T-helper 1 cell treated with Interleukin-12 subunit alpha and Interleukin-12 subunit beta and Interleukin-4 antibody, amounts not matched to agents 30 ng/mL and 1 ng/mL, for 36 hours (primary cell): ENCODE data around the gene KRTAP13-4. TPM values are rescaled to one million over a fixed set of nuclear protein-coding genes. Genes with fewer than 3 reads are reported as not detected.

ENCODE experiments used
- intact Hi-C: fragments of 100-400 bp; cut with micrococcal nuclease; formaldehyde crosslinking; loops from one replicate; pipeline ENCODE4 v1.15.1; 2024
- total RNA-seq: library from RNA; stranded (reverse); gene quantifications from 2 replicates; pipeline ENCODE4 v1.2.3, GENCODE V29; 2022

KRTAP13-4 gene, protein sequence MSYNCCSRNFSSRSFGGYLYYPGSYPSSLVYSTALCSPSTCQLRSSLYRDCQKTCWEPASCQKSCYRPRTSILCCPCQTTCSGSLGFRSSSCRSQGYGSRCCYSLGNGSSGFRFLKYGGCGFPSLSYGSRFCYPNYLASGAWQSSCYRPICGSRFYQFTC
- not detected in 2 replicates for total RNA-seq

DNA sequence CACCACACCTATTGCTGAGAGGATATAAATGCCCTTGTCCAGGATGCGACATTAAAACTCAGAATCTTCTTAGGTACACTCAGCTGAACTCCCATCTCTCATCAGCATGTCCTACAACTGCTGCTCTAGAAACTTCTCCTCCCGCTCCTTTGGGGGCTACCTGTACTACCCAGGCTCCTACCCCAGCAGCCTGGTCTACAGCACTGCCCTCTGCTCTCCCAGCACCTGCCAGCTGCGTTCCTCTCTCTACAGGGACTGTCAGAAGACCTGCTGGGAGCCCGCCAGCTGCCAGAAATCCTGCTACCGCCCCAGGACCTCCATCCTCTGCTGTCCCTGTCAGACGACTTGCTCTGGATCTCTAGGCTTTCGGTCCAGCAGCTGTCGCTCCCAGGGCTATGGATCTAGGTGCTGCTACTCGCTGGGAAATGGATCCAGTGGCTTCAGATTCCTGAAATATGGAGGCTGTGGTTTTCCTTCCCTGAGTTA, at the start of gene KRTAP13-4:
TSS of gene KRTAP13-4 (plus strand) at position 51 of the 486 bp plus-strand sequence. CDS start at position 107, 56 bp downstream.
- intact Hi-C loops, result loop anchor here (10.0 kb wide), 1 partner anchor 655 kb away; no protein-coding TSS in a partner anchor

DNA sequence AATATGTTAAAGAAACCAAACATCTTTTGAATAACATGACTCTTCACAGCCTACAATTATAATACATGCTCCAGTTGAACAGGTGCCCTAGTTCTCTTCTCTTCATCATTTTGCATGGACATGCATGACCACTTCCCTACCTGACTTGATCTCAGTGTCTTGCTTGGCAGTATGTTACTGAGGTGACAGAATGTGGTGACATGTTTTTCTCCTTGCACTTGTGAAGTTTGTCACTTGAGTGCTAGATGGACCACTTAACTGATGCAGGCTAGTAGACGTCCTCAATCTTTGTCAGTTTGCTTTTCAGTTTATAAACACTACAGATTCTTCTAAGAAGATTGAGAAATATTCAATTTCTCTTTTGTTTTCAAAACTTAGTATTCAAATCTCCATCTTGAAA, 47.8 kb upstream of the KRTAP13-4 start:
- intact Hi-C loops, result no loop called here

DNA sequence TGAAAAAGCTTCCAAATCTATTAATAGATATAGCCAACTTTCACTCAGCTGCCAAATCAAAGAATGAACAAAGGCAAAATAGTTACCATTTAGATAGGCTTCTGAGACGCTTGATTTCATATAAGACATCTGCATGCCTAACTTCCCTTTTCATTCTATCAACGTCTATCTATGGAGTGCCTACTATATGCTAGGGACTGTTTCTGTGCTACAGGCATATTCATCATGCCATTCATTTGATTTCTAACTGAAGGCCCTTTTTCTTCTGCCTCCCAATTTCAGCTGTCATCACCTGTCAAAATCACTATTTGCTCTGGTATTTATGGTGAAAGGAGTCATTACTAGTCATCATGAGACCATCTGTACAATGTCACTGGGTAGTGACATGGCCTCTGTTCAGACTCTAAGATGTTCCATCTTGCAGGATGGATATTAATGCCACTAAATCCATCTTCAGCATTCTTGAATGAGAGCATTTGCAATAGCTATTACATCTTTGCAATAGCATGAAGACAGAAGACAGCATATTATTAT, 38.5 kb upstream of the KRTAP13-4 start:
- intact Hi-C loops, result no loop called here

DNA sequence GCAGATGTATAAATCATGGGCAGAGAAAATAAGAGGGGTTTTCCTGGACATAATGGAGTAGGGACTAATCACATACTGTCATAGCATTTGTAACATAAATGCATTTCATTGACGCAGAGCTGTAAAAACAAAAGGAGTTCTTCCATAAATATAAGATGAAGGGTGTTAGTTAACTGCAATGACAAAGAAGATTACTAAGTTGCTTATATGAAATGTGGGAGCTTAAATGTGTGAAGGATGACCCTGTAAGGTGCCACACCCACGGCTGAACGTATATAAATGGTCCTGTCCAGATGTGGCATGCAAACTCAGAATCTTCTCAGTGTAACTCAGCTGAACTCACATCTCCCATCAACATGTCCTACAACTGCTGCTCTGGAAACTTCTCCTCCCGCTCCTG, 34.3 kb upstream of the KRTAP13-4 start, which contains the start of gene KRTAP13-1:
TSS of gene KRTAP13-1 (plus strand) at position 301 of the 400 bp plus-strand sequence. CDS start at position 357, 56 bp downstream.
- intact Hi-C loops, result no loop called here

DNA sequence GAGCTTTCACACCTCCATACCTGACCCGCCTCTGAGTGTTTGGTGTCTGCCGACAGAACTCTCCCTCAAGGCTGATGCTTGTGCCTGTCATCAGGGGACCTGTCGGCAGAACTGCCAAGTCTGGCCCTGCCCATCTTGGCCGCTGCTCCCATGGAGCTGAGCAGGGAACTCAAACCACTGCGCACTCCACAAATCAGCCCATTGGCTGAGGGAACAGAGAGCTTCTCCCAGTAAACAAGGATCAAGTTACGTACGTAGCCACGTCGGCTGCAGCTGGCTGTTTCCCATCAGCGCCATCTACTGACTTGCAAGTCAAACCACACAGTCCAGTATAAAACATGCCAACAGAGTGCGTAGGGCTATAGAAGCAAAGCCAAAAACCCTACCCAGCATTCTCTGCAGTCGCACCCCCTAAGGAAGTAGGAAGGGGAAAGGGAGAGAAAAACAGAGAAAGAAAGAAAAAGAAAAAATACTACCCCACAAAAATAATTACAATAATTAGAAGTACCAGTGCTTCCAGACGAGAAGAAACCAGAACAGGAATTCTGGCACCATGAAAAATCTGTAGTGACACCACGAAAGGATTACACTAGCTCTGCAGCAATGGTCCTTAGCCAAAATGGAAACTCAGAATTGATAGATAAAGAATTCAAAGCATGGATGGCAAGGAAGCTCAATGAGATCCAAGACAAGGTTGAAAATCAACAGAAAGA, 21.1 kb upstream of the KRTAP13-4 start:
- intact Hi-C loops, result no loop called here

DNA sequence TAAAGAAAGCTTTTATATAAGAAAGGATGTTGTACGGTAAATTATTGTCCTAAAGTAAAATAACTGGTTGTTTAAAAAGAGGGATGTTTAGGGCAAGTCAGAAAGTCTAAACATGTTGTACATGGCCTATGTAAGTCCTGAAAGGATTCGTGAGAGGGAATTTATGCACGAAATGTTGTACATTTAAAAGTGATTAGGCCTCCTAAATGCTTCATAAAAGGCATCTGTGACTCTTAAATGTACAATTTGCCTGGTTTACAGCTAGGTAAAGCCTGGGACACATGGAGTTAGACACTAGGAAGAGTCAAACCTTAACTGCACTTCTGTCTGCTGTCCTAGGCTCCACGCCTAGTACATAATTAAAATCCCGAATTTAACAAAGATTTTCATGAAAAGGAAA, 14.0 kb upstream of the KRTAP13-4 start:
- intact Hi-C loops, result no loop called here

DNA sequence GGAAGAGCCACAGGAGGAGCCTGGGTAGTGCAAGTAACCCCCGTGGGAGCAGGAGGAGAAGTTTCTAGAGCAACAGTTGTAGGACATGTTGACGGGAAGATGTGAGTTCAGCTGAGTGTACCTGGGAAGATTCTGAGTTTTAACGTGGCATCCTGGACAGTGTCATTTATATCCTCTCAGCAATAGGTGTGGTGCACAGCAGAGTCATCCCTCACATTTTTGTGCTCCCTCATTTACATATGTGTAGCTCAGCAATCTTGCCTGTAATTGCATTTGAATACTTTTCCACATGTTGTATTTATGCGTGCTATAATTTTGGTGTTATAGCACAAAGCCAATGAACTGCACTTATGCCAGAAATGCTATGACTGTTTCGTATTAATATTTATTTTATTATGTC, 4.2 kb upstream of the KRTAP13-4 start, which contains the start of gene KRTAP13-3:
TSS of gene KRTAP13-3 (minus strand) at position 101 of the 400 bp plus-strand sequence. CDS start at position 87, 14 bp downstream.
- intact Hi-C loops, result no loop called here

DNA sequence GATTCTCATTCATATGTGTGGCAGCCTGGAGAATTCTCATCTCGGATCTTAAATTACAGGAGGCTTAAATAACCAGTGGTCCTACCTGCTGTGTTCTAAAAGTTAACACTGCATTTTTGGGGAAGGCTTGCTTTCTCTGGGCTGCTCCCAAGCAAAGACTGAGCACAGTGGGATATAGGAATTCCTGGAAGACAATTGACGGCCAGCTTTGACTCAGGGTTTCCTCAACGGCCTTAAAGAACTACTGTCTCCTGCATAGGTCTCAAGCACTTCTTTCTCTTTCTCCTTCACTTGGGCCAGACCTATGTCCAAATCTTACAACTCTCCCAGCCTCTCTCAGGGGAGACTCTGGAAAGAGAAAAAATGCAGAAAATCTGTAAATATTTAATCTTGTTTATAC, 3.3 kb upstream of the KRTAP13-4 start:
- intact Hi-C loops, result no loop called here

DNA sequence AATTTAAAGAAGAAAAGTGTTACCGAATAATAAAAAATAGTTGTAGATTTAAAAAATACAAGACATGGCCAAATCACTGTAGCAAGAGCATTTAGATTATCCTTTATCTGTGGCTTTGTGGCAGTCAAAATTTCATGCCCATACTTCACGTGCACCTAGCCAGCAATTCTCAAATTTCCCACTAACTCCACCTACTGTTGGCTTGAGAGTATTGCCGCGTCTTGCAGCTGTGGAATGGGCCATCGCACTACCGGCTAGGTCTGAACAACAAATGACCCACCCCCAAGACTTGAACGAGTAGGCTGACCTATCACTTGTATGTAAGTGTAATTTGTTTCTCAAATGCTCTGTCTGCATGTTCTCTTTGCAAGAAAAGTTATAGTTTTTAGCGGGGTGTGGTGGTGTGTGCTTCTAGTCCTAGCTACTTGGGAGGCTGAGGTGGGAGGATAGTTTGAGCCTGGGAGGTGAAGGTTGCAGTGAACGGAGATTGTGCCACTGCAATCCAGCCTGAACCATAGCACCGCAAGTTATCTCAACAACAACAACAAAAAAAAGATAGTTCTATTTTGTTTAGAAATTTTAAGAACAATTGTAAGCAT, 4.1 kb downstream of the KRTAP13-4 start:
- intact Hi-C loops, result loop anchor here (10.0 kb wide), 1 partner anchor 651 kb away; no protein-coding TSS in a partner anchor

DNA sequence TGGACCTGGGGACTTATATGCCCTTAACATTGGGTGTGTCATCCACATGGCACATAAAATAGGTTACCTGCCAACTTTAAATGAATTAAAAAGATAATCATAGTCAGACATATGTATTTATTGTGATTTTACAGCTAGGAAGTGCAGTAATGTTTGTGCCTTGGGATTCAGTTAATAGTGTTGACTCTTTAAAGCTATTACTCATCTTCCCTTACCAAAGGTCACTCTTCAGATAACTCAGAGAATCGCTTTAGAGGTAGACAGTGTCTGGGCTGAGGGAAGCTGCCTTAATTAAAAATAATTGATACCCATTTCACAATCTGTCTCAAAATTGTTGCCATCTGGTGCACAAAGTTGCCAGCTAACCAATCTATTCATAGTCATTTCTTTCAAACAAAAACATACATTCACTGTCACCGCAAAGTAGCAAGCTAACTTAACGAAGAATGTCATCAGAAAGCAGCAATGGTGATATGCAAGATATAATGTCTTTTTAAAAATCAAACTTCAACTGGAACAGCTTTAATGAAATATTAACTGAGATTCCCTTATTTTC, 7.1 kb downstream of the KRTAP13-4 start:
- intact Hi-C loops, result loop anchor here (10.0 kb wide), 1 partner anchor 648 kb away; no protein-coding TSS in a partner anchor

DNA sequence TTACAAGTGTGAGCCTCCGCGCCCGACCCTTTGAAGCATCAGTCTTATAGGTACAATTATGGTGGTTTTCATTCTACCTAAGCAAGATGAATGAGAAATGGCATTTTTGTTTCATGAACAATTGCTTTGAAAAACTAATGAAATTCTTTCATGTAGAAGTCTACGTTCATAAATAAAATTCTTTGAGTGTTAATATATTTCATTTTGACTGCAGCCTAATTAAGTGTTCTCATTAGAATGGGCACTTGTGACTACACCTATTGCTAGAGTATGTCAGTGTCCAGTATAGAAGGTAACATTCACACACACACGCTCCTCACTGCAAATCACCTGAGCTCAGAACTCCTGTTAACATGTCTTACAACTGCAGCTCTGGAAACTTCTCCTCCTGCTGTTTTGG, 10.0 kb downstream of the KRTAP13-4 start, which contains the start of gene KRTAP15-1:
TSS of gene KRTAP15-1 (plus strand) at position 301 of the 400 bp plus-strand sequence. CDS start at position 354, 53 bp downstream.
- intact Hi-C loops, result loop anchor here (10.0 kb wide), 1 partner anchor 645 kb away; no protein-coding TSS in a partner anchor

DNA sequence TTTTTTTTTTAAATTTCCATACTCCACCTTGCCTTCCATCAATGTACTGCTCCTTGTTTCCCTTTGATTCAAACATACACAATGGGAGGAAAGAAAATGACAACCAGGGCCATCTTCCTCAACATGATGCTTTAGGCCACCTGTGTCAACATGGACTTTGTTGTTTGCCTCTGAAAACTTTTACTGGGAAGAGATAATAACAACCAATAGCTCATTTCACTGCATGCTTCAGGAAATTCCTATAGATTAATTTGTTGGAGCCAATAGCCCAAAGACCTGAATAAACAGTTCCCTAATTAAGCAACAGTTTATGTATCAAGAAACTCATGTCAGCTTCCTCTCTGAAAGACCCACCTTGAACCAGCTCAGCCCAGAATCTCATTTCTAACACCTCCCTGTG, 13.2 kb downstream of the KRTAP13-4 start:
- intact Hi-C loops, result no loop called here

DNA sequence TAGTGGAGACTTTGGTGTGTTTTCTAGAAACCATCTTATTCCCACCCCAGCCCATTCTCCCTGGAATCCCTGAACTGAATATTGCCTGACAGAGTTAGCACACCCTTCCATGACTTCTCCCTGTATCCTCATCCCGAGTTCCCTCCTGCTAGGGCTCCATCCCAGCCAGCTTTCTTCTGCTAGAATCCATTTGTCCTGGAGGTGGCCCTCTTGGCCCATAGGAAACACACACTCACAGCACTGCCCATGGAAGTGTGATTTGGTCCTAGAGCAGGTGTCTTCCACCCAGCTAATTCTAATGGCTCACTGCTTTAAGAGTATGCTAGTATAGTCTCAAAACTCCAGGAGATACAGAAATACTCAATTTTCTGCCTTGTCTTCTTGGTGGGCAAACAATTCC, 14.2 kb downstream of the KRTAP13-4 start:
- intact Hi-C loops, result no loop called here

DNA sequence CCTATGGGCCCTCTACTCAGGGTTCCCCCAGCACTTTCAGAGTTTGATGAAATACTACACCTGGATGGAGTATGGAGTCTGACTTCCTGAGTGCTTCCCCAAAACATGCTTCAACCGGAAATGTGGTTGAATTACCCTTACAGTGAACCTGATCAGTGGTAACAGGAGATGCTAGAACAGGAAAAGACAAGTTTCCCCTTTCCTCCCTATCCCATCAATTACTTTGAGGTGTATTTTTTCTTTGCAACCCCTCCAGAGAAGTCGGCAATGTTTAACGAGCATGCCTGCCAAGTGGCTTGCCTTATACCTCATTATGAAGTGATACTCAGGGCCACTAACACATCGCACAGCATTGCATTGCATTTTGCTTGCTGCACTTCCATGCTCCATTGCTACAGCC, 17.0 kb downstream of the KRTAP13-4 start:
- intact Hi-C loops, result no loop called here

DNA sequence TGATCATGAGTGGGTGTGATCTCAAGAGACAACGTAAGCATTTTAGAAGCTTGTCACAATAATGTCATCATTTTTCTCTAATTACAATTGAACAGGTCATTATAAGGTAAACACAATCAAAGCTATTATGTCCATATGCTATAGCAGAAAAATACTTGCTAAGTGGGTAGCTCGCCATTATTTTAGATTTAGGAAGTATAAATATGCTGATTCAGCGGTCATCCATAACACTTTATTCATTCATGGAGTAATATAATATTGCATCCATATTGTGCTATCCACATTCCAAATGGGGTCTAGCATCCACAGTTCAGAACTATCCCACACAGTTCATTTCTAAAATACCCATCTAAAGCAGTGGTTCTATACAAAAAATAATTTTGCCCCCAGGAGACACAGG, 18.5 kb downstream of the KRTAP13-4 start:
- intact Hi-C loops, result no loop called here

DNA sequence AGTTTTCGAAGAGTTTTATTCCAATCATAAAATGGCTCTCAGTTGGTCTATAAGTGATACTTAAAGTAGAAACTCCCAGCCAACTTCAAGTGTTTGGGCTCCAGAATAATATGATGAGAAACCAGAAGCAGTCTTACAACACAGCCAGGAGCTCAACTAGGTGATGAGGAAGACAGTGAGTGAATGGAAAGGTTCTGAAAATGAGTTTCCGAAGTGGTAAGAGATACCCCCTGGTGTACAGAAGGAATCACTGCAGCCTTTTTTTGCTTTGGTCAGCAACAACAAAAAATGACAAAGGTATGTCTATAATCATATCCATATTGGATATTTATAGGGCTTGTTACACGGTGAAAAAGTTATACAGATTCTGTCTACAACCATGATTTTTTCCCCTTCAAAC, 33.7 kb downstream of the KRTAP13-4 start:
- intact Hi-C loops, result no loop called here

DNA sequence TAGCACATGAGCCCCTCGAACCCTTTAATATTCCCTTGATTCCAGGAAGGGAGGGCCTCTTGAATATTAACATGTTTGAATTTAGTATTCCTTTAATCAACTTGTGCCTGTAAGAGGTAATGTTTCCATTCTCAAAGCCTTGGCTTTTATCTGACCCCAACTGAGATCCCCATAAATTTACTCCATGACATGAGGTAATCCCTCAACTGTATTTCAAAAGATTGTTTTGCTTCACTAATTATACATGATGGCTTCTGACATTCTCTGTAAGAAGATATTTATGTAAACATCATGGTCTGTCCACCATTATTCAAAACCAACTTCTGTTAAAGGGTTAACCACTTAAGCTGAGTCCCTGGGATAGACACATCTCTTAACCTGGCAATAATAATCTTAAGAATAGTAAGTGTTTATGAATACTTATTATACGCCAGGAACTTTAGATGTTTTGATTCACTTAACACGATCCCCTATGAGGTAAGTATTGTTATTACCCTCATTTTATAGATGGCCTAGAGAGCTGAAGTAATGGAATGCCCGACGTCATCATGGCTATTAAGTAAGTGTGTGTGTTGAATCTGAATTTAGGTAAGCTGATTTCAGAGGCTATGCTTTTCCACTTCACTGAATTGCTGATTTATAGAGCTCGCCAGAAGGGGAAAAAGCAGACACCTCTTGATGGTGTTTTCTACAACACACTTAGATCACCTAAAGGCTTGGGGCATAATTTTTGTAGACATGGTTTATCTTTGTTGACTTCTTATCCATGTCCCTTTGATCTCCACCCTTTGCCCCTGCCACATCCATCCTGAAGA, 39.1 kb downstream of the KRTAP13-4 start:
- intact Hi-C loops, result no loop called here

DNA sequence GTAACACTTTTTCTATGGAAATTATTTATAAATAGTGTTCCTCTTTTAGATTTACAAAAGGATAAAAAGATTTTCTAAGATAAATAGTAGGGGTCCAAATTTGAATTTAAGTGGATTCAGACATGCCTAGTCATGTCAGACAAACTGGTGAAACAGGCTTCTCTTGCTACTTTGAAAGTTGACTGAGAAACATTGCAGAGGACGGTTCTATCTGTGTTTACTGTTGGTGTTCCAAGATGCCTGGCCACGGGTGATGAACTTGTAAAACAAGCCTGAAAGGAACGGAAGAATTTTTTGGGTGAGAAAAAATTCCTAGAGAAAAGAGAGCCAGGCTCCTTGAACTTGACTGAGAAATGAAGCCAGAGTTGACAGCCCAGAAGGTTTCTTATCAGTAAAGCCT, 48.0 kb downstream of the KRTAP13-4 start:
- intact Hi-C loops, result no loop called here

DNA sequence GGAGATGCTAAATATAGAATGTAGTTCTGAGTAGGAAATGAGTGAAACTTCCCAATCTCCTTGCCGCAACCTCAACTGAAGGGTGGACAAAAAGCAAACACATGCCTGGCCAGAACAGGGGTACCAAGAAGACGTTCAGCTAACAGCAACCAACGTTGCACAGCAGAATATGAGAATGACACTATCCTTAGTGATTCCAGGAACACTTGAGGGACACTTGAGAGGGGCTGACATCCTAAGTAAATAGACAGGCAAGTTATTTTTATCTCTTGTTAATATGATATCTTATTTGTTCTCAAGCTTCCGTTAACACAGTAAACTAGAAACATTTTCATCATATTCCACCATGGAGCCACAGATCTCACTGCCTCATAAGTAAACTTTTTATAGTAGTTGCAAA, 49.2 kb downstream of the KRTAP13-4 start:
- intact Hi-C loops, result no loop called here

DNA sequence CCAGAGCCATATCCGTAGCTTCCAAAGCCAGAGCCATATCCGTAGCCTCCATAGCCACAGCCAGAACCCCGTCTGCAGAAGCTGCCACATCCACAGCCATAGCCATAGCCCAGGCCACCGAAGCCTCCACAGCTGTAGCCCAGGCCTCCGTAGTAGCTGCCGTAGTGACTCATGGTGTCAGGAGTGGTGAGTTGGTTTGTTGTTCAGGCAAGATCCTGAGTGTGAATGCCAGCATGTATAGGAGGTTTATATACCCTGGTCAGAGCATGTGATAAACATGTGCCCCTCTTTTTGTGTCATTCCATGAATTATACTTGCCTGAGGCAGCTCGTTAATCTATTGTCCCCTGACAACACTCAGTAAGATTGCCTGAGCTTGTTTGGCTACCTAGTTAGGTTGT, 50.1 kb downstream of the KRTAP13-4 start, which contains the start of gene KRTAP19-1:
TSS of gene KRTAP19-1 (minus strand) at position 223 of the 400 bp plus-strand sequence. CDS start at position 173, 50 bp downstream.
- intact Hi-C loops, result no loop called here
